Measurements from ENCODE around the gene CRISP1.

CRISP1 gene

GRCh38 chr6:49868951-49869529 lies 2.7 kb upstream of the CRISP1 start:
- H3K27ac ChIP-seq (ENCODE audit: insufficient read depth in 1 of 2, low read depth in 1 of 2, low read length in 2 of 2, poor library complexity in 1 of 2, severe bottlenecking in 2 of 2), result no peak overlapping the region
- no peaks in the 10 kb centered on the region for H3K27me3 ChIP-seq (replicated peaks in 2 of 5; ENCODE audit: control insufficient read depth in 4 of 5, insufficient read depth in 5 of 5, low read length in 4 of 5)
- H3K4me1 ChIP-seq (ENCODE audit: control extremely low read depth in 1 of 4, control insufficient read depth in 4 of 4, insufficient read depth in 4 of 4, low read length in 3 of 4), result no peaks in the 10 kb centered on the region
- ChIA-PET CTCF (no interaction called here), POLR2A (no interaction called here)
- H3K4me3 ChIP-seq (ENCODE audit: control insufficient read depth in 1 of 7, extremely low read depth in 1 of 7, insufficient read depth in 4 of 7, low read depth in 2 of 7, low read length in 6 of 7), result no peak overlapping the region
- no peak for DNase-seq
- 100% methylated on average over 1 of the region's 2 CpGs for WGBS (ENCODE audit: insufficient coverage)
- peaks cover 0 to 5% (median 0%) of the 10 kb centered on the region in 5 experiments for H3K9me3 ChIP-seq (ENCODE audit: control extremely low read depth in 1 of 5, control insufficient read depth in 4 of 5, insufficient read depth in 2 of 5, low read depth in 1 of 5, low read length in 4 of 5)
- H3K36me3 ChIP-seq (ENCODE audit: control insufficient read depth in 4 of 4, insufficient read depth in 4 of 4, low read length in 3 of 4), result no peaks in the 10 kb centered on the region

- ChIA-PET CTCF (interaction anchor here (0.9 to 2.3 kb wide), 2 partner anchors 234 to 238 kb away, joined by 3 to 11 read pairs; no protein-coding TSS in a partner anchor), POLR2A (no interaction called here)
- peaks cover 0 to 12% (median 2%) of the 10 kb centered on the region in 4 experiments for H3K4me1 ChIP-seq (ENCODE audit: control extremely low read depth in 1 of 4, control insufficient read depth in 4 of 4, insufficient read depth in 4 of 4, low read length in 3 of 4)
- H3K4me3 ChIP-seq (ENCODE audit: control insufficient read depth in 1 of 7, extremely low read depth in 1 of 7, insufficient read depth in 4 of 7, low read depth in 2 of 7, low read length in 6 of 7), result no peak overlapping the region
- H3K27me3 ChIP-seq (replicated peaks in 2 of 5; ENCODE audit: control insufficient read depth in 4 of 5, insufficient read depth in 5 of 5, low read length in 4 of 5), result no peaks in the 10 kb centered on the region
- no peak for DNase-seq
- peaks cover 0 to 3% (median 0%) of the 10 kb centered on the region in 5 experiments for H3K9me3 ChIP-seq (ENCODE audit: control extremely low read depth in 1 of 5, control insufficient read depth in 4 of 5, insufficient read depth in 2 of 5, low read depth in 1 of 5, low read length in 4 of 5)
- no peak overlapping the region for H3K27ac ChIP-seq (ENCODE audit: insufficient read depth in 1 of 2, low read depth in 1 of 2, low read length in 2 of 2, poor library complexity in 1 of 2, severe bottlenecking in 2 of 2)
- 100% methylated on average over 1 of the region's 2 CpGs for WGBS (ENCODE audit: insufficient coverage)
- H3K36me3 ChIP-seq (ENCODE audit: control insufficient read depth in 4 of 4, insufficient read depth in 4 of 4, low read length in 3 of 4), result no peaks in the 10 kb centered on the region
These were observed 10.1 kb downstream of the CRISP1 start for GRCh38 chr6:49856282-49856681.

- peaks cover 0 to 12% (median 2%) of the 10 kb centered on the region in 4 experiments for H3K4me1 ChIP-seq (ENCODE audit: control extremely low read depth in 1 of 4, control insufficient read depth in 4 of 4, insufficient read depth in 4 of 4, low read length in 3 of 4)
- H3K4me3 ChIP-seq (ENCODE audit: control insufficient read depth in 1 of 7, extremely low read depth in 1 of 7, insufficient read depth in 4 of 7, low read depth in 2 of 7, low read length in 6 of 7), result no peak overlapping the region
- H3K27ac ChIP-seq (ENCODE audit: insufficient read depth in 1 of 2, low read depth in 1 of 2, low read length in 2 of 2, poor library complexity in 1 of 2, severe bottlenecking in 2 of 2), result no peak overlapping the region
- H3K27me3 ChIP-seq (replicated peaks in 2 of 5; ENCODE audit: control insufficient read depth in 4 of 5, insufficient read depth in 5 of 5, low read length in 4 of 5), result no peaks in the 10 kb centered on the region
- DNase-seq, result peak; percentile 11 to 68 (median 43)
- CTCF ChIA-PET, result interaction anchor here (0.8 to 1.3 kb wide), 2 partner anchors 233 to 323 kb away, joined by 3 to 6 read pairs; no protein-coding TSS in a partner anchor
- 39% methylated on average over 4 of the region's 4 CpGs for WGBS (ENCODE audit: insufficient coverage)
- H3K36me3 ChIP-seq (ENCODE audit: control insufficient read depth in 4 of 4, insufficient read depth in 4 of 4, low read length in 3 of 4), result no peaks in the 10 kb centered on the region
- H3K9me3 ChIP-seq (ENCODE audit: control extremely low read depth in 1 of 5, control insufficient read depth in 4 of 5, insufficient read depth in 2 of 5, low read depth in 1 of 5, low read length in 4 of 5), result peaks cover 0 to 3% (median 0%) of the 10 kb centered on the region in 5 experiments
- POLR2A ChIA-PET, result no interaction called here
These were observed 11.1 kb downstream of the CRISP1 start for GRCh38 chr6:49855221-49855620.

GRCh38 chr6:49852975-49853374 lies 13.4 kb downstream of the CRISP1 start:
- CTCF ChIA-PET, result no interaction called here
- peaks cover 0 to 5% (median 0%) of the 10 kb centered on the region in 5 experiments for H3K9me3 ChIP-seq (ENCODE audit: control extremely low read depth in 1 of 5, control insufficient read depth in 4 of 5, insufficient read depth in 2 of 5, low read depth in 1 of 5, low read length in 4 of 5)
- no peaks in the 10 kb centered on the region for H3K36me3 ChIP-seq (ENCODE audit: control insufficient read depth in 4 of 4, insufficient read depth in 4 of 4, low read length in 3 of 4)
- peaks cover 0 to 12% (median 2%) of the 10 kb centered on the region in 4 experiments for H3K4me1 ChIP-seq (ENCODE audit: control extremely low read depth in 1 of 4, control insufficient read depth in 4 of 4, insufficient read depth in 4 of 4, low read length in 3 of 4)
- H3K27me3 ChIP-seq (replicated peaks in 2 of 5; ENCODE audit: control insufficient read depth in 4 of 5, insufficient read depth in 5 of 5, low read length in 4 of 5), result no peaks in the 10 kb centered on the region
- POLR2A ChIA-PET, result no interaction called here
- H3K4me3 ChIP-seq (ENCODE audit: control insufficient read depth in 1 of 7, extremely low read depth in 1 of 7, insufficient read depth in 4 of 7, low read depth in 2 of 7, low read length in 6 of 7), result no peak overlapping the region
- 92% methylated on average over 1 of the region's 2 CpGs for WGBS (ENCODE audit: insufficient coverage)
- no peak for DNase-seq
- H3K27ac ChIP-seq (ENCODE audit: insufficient read depth in 1 of 2, low read depth in 1 of 2, low read length in 2 of 2, poor library complexity in 1 of 2, severe bottlenecking in 2 of 2), result no peak overlapping the region

GRCh38 chr6:49849213-49849907 lies 17.0 kb downstream of the CRISP1 start:
- Histone ChIP-seq H3K27me3 (replicated peaks in 2 of 5; ENCODE audit: control insufficient read depth in 4 of 5, insufficient read depth in 5 of 5, low read length in 4 of 5) (no peaks in the 10 kb centered on the region), H3K9me3 (ENCODE audit: control extremely low read depth in 1 of 5, control insufficient read depth in 4 of 5, insufficient read depth in 2 of 5, low read depth in 1 of 5, low read length in 4 of 5) (peaks cover 0 to 5% (median 0%) of the 10 kb centered on the region in 5 experiments), H3K4me1 (ENCODE audit: control extremely low read depth in 1 of 4, control insufficient read depth in 4 of 4, insufficient read depth in 4 of 4, low read length in 3 of 4) (no peaks in the 10 kb centered on the region), H3K27ac (ENCODE audit: insufficient read depth in 1 of 2, low read depth in 1 of 2, low read length in 2 of 2, poor library complexity in 1 of 2, severe bottlenecking in 2 of 2) (no peak overlapping the region), H3K4me3 (ENCODE audit: control insufficient read depth in 1 of 7, extremely low read depth in 1 of 7, insufficient read depth in 4 of 7, low read depth in 2 of 7, low read length in 6 of 7) (no peak overlapping the region), H3K36me3 (ENCODE audit: control insufficient read depth in 4 of 4, insufficient read depth in 4 of 4, low read length in 3 of 4) (no peaks in the 10 kb centered on the region)
- 7% methylated on average over 4 of the region's 4 CpGs for WGBS (ENCODE audit: insufficient coverage)
- DNase-seq, result peak; percentile 61 to 84 (median 83)
- ChIA-PET POLR2A (no interaction called here), CTCF (interaction anchor here (0.6 to 3.7 kb wide), 12 partner anchors 17 to 400 kb away, joined by 3 to 79 read pairs (median 4); no protein-coding TSS in a partner anchor)

- Histone ChIP-seq H3K27me3 (replicated peaks in 2 of 5; ENCODE audit: control insufficient read depth in 4 of 5, insufficient read depth in 5 of 5, low read length in 4 of 5) (no peaks in the 10 kb centered on the region), H3K4me1 (ENCODE audit: control extremely low read depth in 1 of 4, control insufficient read depth in 4 of 4, insufficient read depth in 4 of 4, low read length in 3 of 4) (no peaks in the 10 kb centered on the region), H3K9me3 (ENCODE audit: control extremely low read depth in 1 of 5, control insufficient read depth in 4 of 5, insufficient read depth in 2 of 5, low read depth in 1 of 5, low read length in 4 of 5) (peaks cover 0 to 5% (median 0%) of the 10 kb centered on the region in 5 experiments), H3K4me3 (ENCODE audit: control insufficient read depth in 1 of 7, extremely low read depth in 1 of 7, insufficient read depth in 4 of 7, low read depth in 2 of 7, low read length in 6 of 7) (no peak overlapping the region), H3K36me3 (ENCODE audit: control insufficient read depth in 4 of 4, insufficient read depth in 4 of 4, low read length in 3 of 4) (no peaks in the 10 kb centered on the region), H3K27ac (ENCODE audit: insufficient read depth in 1 of 2, low read depth in 1 of 2, low read length in 2 of 2, poor library complexity in 1 of 2, severe bottlenecking in 2 of 2) (no peak overlapping the region)
- ChIA-PET CTCF (interaction anchor here (1.2 to 1.9 kb wide), 2 partner anchors 209 to 224 kb away, joined by 3 to 10 read pairs; no protein-coding TSS in a partner anchor), POLR2A (no interaction called here)
- DNase-seq, result no peak
- WGBS (ENCODE audit: insufficient coverage), result 100% methylated on average over 1 of the region's 2 CpGs
These were observed 18.7 kb downstream of the CRISP1 start for GRCh38 chr6:49847673-49848072.

- Histone ChIP-seq H3K36me3 (ENCODE audit: control insufficient read depth in 4 of 4, insufficient read depth in 4 of 4, low read length in 3 of 4) (no peaks in the 10 kb centered on the region), H3K4me1 (ENCODE audit: control extremely low read depth in 1 of 4, control insufficient read depth in 4 of 4, insufficient read depth in 4 of 4, low read length in 3 of 4) (no peaks in the 10 kb centered on the region), H3K27ac (ENCODE audit: insufficient read depth in 1 of 2, low read depth in 1 of 2, low read length in 2 of 2, poor library complexity in 1 of 2, severe bottlenecking in 2 of 2) (no peak overlapping the region), H3K27me3 (replicated peaks in 2 of 5; ENCODE audit: control insufficient read depth in 4 of 5, insufficient read depth in 5 of 5, low read length in 4 of 5) (no peaks in the 10 kb centered on the region), H3K9me3 (ENCODE audit: control extremely low read depth in 1 of 5, control insufficient read depth in 4 of 5, insufficient read depth in 2 of 5, low read depth in 1 of 5, low read length in 4 of 5) (peaks cover 0 to 5% (median 0%) of the 10 kb centered on the region in 5 experiments), H3K4me3 (ENCODE audit: control insufficient read depth in 1 of 7, extremely low read depth in 1 of 7, insufficient read depth in 4 of 7, low read depth in 2 of 7, low read length in 6 of 7) (no peak overlapping the region)
- ChIA-PET CTCF (interaction anchor here (1.2 to 1.9 kb wide), 2 partner anchors 209 to 224 kb away, joined by 3 to 10 read pairs; no protein-coding TSS in a partner anchor), POLR2A (no interaction called here)
- 100% methylated on average over 4 of the region's 4 CpGs for WGBS (ENCODE audit: insufficient coverage)
- no peak for DNase-seq
These were observed 19.3 kb downstream of the CRISP1 start for GRCh38 chr6:49847014-49847413.

Measured in common myeloid progenitor, CD34-positive (primary cell).